SW480 (cell line): ENCODE data around the gene GABARAPL2.
A peak's percentile ranks its signal among the peaks of the same experiment; 100 is the strongest.
"Not testable (repeated sequence)": the region's sequence is repeated elsewhere in the genome, so short reads cannot be mapped to it uniquely, and the experiment has no call there.

Source experiments
- DNase-seq: peaks from one replicate; pipeline ENCODE4 v3.0.0-alpha.2; 2016; ENCODE audit warnings: low spot score

Gene GABARAPL2

GRCh38 chr16:75591927-75592326, 25.7 kb downstream of the GABARAPL2 start:
- DNase-seq, result not testable (repeated sequence)

- no peak for DNase-seq
Observed at GRCh38 chr16:75593308-75593707, 27.1 kb downstream of the GABARAPL2 start.

- DNase-seq, result no peak
Observed at GRCh38 chr16:75593825-75594820, 27.9 kb downstream of the GABARAPL2 start.

GRCh38 chr16:75599452-75600277, 33.5 kb downstream of the GABARAPL2 start:
- no peak for DNase-seq

- DNase-seq, result no peak
Observed at GRCh38 chr16:75603241-75603640, 37.1 kb downstream of the GABARAPL2 start.

GRCh38 chr16:75606507-75606906, 40.3 kb downstream of the GABARAPL2 start:
- no peak for DNase-seq

- no peak for DNase-seq
Observed at GRCh38 chr16:75614066-75614897, 48.1 kb downstream of the GABARAPL2 start.

GRCh38 chr16:75615619-75616018, 49.4 kb downstream of the GABARAPL2 start:
- DNase-seq, result no peak

GRCh38 chr16:75616521-75617010, 50.4 kb downstream of the GABARAPL2 start:
- no peak for DNase-seq

- no peak for DNase-seq
Observed at GRCh38 chr16:75617121-75617520, 50.9 kb downstream of the GABARAPL2 start.

GRCh38 chr16:75618780-75619179, 52.6 kb downstream of the GABARAPL2 start:
- no peak for DNase-seq

- DNase-seq, result no peak
Observed at GRCh38 chr16:75620326-75621169, 54.4 kb downstream of the GABARAPL2 start.

- peak; percentile 26 for DNase-seq
Observed at GRCh38 chr16:75621170-75621477, 54.9 kb downstream of the GABARAPL2 start.

- DNase-seq, result peak; percentile 92
Observed at GRCh38 chr16:75622761-75623605, 56.8 kb downstream of the GABARAPL2 start, which contains the start of gene ADAT1. ADAT1 (minus strand) TSS chr16:75623281; CDS start chr16:75620799, 2,482 bp downstream.

- no peak for DNase-seq
Observed at GRCh38 chr16:75624921-75625334, 58.7 kb downstream of the GABARAPL2 start.

- no peak for DNase-seq
Observed at GRCh38 chr16:75626806-75627205, 60.6 kb downstream of the GABARAPL2 start.
